ENCODE measurements around the gene CCDC148. TPM values are rescaled to one million over a fixed set of nuclear protein-coding genes. Genes with fewer than 3 reads are reported as not detected.

Gene CCDC148
- total RNA-seq, 1 experiment from 2014 or later = 2.1 TPM

- no peak for TF ChIP-seq ZBTB43 (CRISPR knock-in tag; IDR thresholded peaks at IDR 0.05)
- TF ChIP-seq TCF7 (CRISPR knock-in tag; IDR thresholded peaks at IDR 0.05; ENCODE audit: low read depth) = 0 out of 2 replicates have a peak, but pooled peaks have one; percentile 60
- no peak for TF ChIP-seq MXD4 (CRISPR knock-in tag; IDR thresholded peaks at IDR 0.05; ENCODE audit: borderline replicate concordance)
- 0 out of 2 replicates have a peak, but pooled peaks have one; percentile 71 for TF ChIP-seq IRF2 (CRISPR knock-in tag; IDR thresholded peaks at IDR 0.05; ENCODE audit: borderline replicate concordance, low read depth)
- TF ChIP-seq CBFB (CRISPR knock-in tag; IDR thresholded peaks at IDR 0.05; ENCODE audit: low read depth) = 0 out of 2 replicates have a peak, but pooled peaks have one; percentile 17
- no peak for TF ChIP-seq ZNF219 (CRISPR knock-in tag; IDR thresholded peaks at IDR 0.05; ENCODE audit: borderline replicate concordance)
- no peak for TF ChIP-seq NFATC4 (CRISPR knock-in tag; IDR thresholded peaks at IDR 0.05)
- peak; percentile 50; the same call in 1 of the 2 replicates for TF ChIP-seq SMAD3 (CRISPR knock-in tag; IDR thresholded peaks at IDR 0.05; ENCODE audit: borderline replicate concordance)
- TF ChIP-seq AR (CRISPR knock-in tag; IDR thresholded peaks at IDR 0.05) = 0 out of 2 replicates have a peak, but pooled peaks have one; percentile 10
- peak; percentile 37; the same call in 1 of the 2 replicates for TF ChIP-seq ARID4B (CRISPR knock-in tag; IDR thresholded peaks at IDR 0.05; ENCODE audit: borderline replicate concordance)
- 0 out of 2 replicates have a peak, but pooled peaks have one; percentile 28 for TF ChIP-seq EMX1 (CRISPR knock-in tag; IDR thresholded peaks at IDR 0.05)
- TF ChIP-seq ERG (CRISPR knock-in tag; IDR thresholded peaks at IDR 0.05) = no peak
- 0 out of 2 replicates have a peak, but pooled peaks have one; percentile 59 for TF ChIP-seq NFE2L1 (CRISPR knock-in tag; IDR thresholded peaks at IDR 0.05)
- 0 out of 2 replicates have a peak, but pooled peaks have one; percentile 11 for TF ChIP-seq IRF1 (CRISPR knock-in tag; IDR thresholded peaks at IDR 0.05)
- TF ChIP-seq RELA (CRISPR knock-in tag; IDR thresholded peaks at IDR 0.05; ENCODE audit: borderline replicate concordance) = peak; percentile 48; the same call in 1 of the 2 replicates
- no peak for TF ChIP-seq ETV6 (CRISPR knock-in tag; IDR thresholded peaks at IDR 0.05)
- no peak for TF ChIP-seq ZNF317 (CRISPR knock-in tag; IDR thresholded peaks at IDR 0.05; ENCODE audit: borderline replicate concordance, low read depth)
- 0 out of 2 replicates have a peak, but pooled peaks have one; percentile 7 for TF ChIP-seq ZNF281 (CRISPR knock-in tag; IDR thresholded peaks at IDR 0.05)
- TF ChIP-seq MAX (CRISPR knock-in tag; IDR thresholded peaks at IDR 0.05) = peak; percentile 66; the same call in 1 of the 2 replicates
These were observed 706 bp upstream of the CCDC148 start (continued) for GRCh38 chr2:158457092-158457825.
